ENCODE data around the gene IQCH. TPM values are rescaled to one million over a fixed set of nuclear protein-coding genes. Genes with fewer than 3 reads are reported as not detected.

The IQCH gene
- total RNA-seq, 2 donors from 2014 or later, result 0.52 to 0.83 TPM

DNA sequence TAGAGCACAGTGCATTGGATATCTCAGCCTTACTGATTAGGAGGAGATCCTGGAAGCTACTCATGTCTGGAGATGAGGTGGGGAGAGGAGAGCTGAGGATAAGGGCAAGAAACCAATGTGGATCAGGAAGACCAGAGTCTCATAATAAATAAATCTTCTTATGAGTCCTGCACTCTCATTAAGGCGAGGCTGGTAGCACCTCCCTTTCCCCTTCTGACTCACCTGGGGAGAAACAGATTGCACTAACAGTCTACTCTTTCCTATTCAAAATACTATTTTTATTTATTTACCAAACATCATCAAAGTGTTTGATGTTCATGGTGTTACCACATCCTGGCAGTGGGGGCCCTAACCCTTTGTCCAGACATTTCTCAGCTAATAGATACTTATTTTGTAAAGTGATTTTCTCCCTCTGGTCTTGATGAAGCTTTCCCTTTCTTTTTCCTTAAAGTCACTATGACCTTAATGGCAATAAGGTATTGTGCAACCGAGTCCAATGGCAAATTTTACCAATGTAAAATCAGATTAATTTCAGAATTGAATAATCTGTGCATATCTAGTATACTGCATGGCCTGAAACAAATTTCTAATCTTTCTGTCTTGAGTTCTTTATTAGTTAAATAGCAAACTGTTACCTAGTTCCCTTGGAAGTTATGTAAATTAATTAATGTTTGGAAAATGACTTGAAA lies 81.1 kb downstream of the IQCH start:
- Histone ChIP-seq H3K4me3 (no peak overlapping the region), H3K9me3 (no peaks in the 10 kb centered on the region), H3K27me3 (no peaks in the 10 kb centered on the region), H3K27ac (no peak overlapping the region), H3K36me3 (no peaks in the 10 kb centered on the region), H3K4me1 (no peaks in the 10 kb centered on the region)
- TF ChIP-seq, protein P1, sequence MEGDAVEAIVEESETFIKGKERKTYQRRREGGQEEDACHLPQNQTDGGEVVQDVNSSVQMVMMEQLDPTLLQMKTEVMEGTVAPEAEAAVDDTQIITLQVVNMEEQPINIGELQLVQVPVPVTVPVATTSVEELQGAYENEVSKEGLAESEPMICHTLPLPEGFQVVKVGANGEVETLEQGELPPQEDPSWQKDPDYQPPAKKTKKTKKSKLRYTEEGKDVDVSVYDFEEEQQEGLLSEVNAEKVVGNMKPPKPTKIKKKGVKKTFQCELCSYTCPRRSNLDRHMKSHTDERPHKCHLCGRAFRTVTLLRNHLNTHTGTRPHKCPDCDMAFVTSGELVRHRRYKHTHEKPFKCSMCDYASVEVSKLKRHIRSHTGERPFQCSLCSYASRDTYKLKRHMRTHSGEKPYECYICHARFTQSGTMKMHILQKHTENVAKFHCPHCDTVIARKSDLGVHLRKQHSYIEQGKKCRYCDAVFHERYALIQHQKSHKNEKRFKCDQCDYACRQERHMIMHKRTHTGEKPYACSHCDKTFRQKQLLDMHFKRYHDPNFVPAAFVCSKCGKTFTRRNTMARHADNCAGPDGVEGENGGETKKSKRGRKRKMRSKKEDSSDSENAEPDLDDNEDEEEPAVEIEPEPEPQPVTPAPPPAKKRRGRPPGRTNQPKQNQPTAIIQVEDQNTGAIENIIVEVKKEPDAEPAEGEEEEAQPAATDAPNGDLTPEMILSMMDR (IDR thresholded peaks at IDR 0.05), result no peak
- no peak for DNase-seq (ENCODE audit: low spot score)

DNA sequence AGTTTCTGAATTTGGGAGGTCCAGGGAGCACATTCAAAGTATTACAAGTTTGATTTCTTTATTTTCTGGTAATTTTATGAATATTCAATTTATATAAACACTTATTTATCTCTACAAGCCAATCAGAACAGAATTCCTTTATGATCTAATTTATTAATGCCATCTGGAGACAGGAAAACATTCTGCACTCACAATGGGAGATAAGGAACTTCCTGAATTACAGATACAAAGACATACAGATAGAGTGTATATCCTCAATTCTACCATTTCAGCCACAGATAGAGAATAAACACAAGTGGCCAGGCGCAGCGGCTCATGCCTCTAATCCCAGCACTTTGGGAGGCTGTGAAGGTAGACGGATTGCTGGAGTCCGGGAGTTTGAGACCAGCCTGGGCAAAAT lies 86.0 kb downstream of the IQCH start:
- no peak for DNase-seq (ENCODE audit: low spot score)
- TF ChIP-seq, protein P1 (IDR thresholded peaks at IDR 0.05), result no peak
- Histone ChIP-seq H3K4me1 (no peaks in the 10 kb centered on the region), H3K4me3 (no peak overlapping the region), H3K27ac (no peak overlapping the region), H3K9me3 (no peaks in the 10 kb centered on the region), H3K36me3 (no peaks in the 10 kb centered on the region), H3K27me3 (no peaks in the 10 kb centered on the region)

DNA sequence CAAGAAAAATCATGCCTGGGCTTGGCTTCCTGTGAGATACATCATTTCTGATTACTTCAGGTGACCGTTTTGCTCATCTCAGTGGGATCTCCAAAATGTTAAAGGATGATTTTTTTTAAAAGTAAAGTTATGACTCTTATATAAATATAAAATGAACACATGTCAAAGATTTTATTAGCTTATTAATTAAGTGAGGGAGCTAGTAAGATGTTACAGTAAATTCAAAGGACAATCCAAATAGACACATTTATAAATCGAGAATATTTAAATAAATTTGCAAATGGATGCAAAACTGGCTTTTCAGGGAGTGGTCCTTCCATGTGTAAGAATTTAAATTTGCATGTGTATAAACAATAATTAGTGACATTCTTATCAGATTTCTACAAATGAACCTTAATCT lies 87.0 kb downstream of the IQCH start:
- no peak overlapping the region for H3K4me3 ChIP-seq
- no peaks in the 10 kb centered on the region for H3K4me1 ChIP-seq
- DNase-seq (ENCODE audit: low spot score), result no peak
- H3K27ac ChIP-seq, result no peak overlapping the region
- peaks cover 0 to 5% of the 10 kb centered on the region in 2 donors for H3K9me3 ChIP-seq
- H3K36me3 ChIP-seq, result no peaks in the 10 kb centered on the region
- TF ChIP-seq, protein P1 (IDR thresholded peaks at IDR 0.05), result no peak
- no peaks in the 10 kb centered on the region for H3K27me3 ChIP-seq

DNA sequence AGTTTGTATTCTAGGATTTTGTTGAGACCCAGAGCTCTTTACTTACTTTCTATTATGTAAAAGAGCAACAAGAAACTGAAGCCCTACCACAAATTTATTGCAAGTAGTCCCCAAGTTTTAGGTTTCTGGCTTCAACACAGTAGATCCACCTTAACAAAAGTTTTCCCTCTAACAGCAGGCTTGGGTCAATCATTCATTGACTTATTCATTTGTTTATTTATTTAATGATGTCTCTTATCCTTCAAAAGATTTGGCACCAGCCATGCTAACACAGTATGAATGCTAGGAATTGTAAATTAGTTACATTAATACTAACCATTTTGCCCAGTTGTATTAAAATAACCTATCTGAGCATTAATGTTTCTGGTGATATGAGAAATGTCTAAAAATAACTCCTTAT lies 88.6 kb downstream of the IQCH start:
- Histone ChIP-seq H3K27me3 (no peaks in the 10 kb centered on the region), H3K4me3 (no peak overlapping the region), H3K27ac (no peak overlapping the region), H3K4me1 (no peaks in the 10 kb centered on the region), H3K36me3 (no peaks in the 10 kb centered on the region), H3K9me3 (peaks cover 0 to 20% of the 10 kb centered on the region in 2 donors)
- DNase-seq (ENCODE audit: low spot score), result no peak
- TF ChIP-seq, protein P1 (IDR thresholded peaks at IDR 0.05), result no peak

DNA sequence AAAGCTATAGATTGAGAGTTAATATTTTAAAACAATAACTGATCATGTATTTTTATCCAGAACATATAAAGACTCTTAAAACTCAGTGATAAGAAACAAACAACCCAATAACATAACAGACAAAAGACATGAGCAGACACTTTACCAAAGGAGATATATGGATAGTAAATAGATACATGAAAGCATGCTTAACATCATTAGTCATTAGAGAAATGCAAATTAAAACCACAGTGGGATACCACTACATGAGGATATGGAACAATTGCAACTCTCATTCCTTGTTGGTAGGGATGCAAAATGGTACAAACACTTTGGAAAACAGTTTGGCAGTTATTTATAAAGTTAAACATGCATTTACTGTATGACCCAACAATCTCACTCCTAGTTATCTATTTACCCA lies 95.0 kb downstream of the IQCH start:
- no peak overlapping the region for H3K27ac ChIP-seq
- H3K9me3 ChIP-seq, result peaks cover 0 to 40% of the 10 kb centered on the region in 2 donors
- DNase-seq (ENCODE audit: low spot score), result no peak
- no peak overlapping the region for H3K4me3 ChIP-seq
- H3K27me3 ChIP-seq, result no peaks in the 10 kb centered on the region
- TF ChIP-seq, protein P1 (IDR thresholded peaks at IDR 0.05), result no peak
- no peaks in the 10 kb centered on the region for H3K36me3 ChIP-seq
- H3K4me1 ChIP-seq, result no peaks in the 10 kb centered on the region

DNA sequence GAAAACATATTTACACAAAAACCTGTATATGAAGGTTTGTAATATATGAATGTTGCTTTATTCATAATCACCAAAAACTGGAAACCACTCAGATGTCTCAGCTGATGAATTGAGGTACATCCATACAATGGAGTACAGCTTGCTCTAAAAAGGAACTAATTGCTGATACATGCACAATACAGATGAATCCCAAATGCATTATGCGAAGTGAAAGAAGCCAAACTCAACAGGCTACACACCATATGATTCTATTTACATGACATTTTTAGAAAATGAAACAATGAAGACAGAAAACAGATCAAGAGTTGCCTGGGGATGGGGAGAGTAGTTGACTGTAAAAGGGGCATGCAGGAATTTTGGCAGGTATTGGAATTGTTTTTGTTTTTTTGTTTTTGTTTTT lies 95.5 kb downstream of the IQCH start:
- H3K27me3 ChIP-seq, result no peaks in the 10 kb centered on the region
- H3K4me3 ChIP-seq, result no peak overlapping the region
- no peak for DNase-seq (ENCODE audit: low spot score)
- H3K27ac ChIP-seq, result no peak overlapping the region
- TF ChIP-seq, protein P1 (IDR thresholded peaks at IDR 0.05), result no peak
- no peaks in the 10 kb centered on the region for H3K4me1 ChIP-seq
- H3K36me3 ChIP-seq, result no peaks in the 10 kb centered on the region
- peaks cover 0 to 40% of the 10 kb centered on the region in 2 donors for H3K9me3 ChIP-seq

All from right atrium auricular region (tissue), 2 donors.